SK-N-SH (cell line): ENCODE measurements around the gene UBE2D4.

Source experiments
- EZH2phosphoT487 ChIP-seq: fragments of 200-600 bp; sonication (generic); IDR thresholded peaks from 2 replicates; pipeline ENCODE4 v1.6.1; 2017; ENCODE audit warnings: low read depth, mixed run types, mild to moderate bottlenecking, antibody characterized with exemption, moderate library complexity, borderline replicate concordance
- FOXM1 ChIP-seq: IDR thresholded peaks from 2 replicates; pipeline ENCODE4 v1.4.0; 2012; ENCODE audit warnings: low read depth, mild to moderate bottlenecking
- GABPA ChIP-seq: IDR thresholded peaks from 2 replicates; pipeline ENCODE4 v1.4.0; 2012; ENCODE audit warnings: low read depth, mild to moderate bottlenecking
- JUND ChIP-seq: IDR thresholded peaks from 2 replicates; pipeline ENCODE4 v1.4.0; 2012
- POLR2AphosphoS5 ChIP-seq: IDR thresholded peaks from 2 replicates; pipeline ENCODE4 v1.6.1; 2012; ENCODE audit warnings: low read depth, low read length
- SIN3A ChIP-seq: IDR thresholded peaks from 2 replicates; pipeline ENCODE4 v1.6.1; 2012; ENCODE audit warnings: low read depth, mild to moderate bottlenecking, low read length, moderate library complexity, borderline replicate concordance
- TAF1 ChIP-seq: IDR thresholded peaks from 2 replicates; pipeline ENCODE4 v1.6.1; 2012; ENCODE audit warnings: low read depth, mild to moderate bottlenecking, low read length, moderate library complexity, borderline replicate concordance
- TEAD4 ChIP-seq: IDR thresholded peaks from 2 replicates; pipeline ENCODE4 v1.4.0; 2012; ENCODE audit warnings: mild to moderate bottlenecking, borderline replicate concordance; ENCODE audit not compliant: insufficient read depth
- YY1 ChIP-seq: IDR thresholded peaks from 2 replicates; pipeline ENCODE4 v1.4.0; 2012; ENCODE audit warnings: low read depth, mild to moderate bottlenecking
- TF ChIP-seq, protein P1 (sequence below): fragments of 200-600 bp; sonication (generic); IDR thresholded peaks from 2 replicates; pipeline ENCODE4 v1.6.1; 2017; ENCODE audit warnings: antibody characterized with exemption, mild to moderate bottlenecking, moderate library complexity
- TF ChIP-seq, protein P2 (sequence below): IDR thresholded peaks from 2 replicates; pipeline ENCODE4 v1.4.0; 2012; ENCODE audit warnings: low read depth, borderline replicate concordance
- TF ChIP-seq, protein P3 (sequence below): IDR thresholded peaks from 2 replicates; pipeline ENCODE4 v1.4.0; 2012; ENCODE audit warnings: low read depth

DNA sequence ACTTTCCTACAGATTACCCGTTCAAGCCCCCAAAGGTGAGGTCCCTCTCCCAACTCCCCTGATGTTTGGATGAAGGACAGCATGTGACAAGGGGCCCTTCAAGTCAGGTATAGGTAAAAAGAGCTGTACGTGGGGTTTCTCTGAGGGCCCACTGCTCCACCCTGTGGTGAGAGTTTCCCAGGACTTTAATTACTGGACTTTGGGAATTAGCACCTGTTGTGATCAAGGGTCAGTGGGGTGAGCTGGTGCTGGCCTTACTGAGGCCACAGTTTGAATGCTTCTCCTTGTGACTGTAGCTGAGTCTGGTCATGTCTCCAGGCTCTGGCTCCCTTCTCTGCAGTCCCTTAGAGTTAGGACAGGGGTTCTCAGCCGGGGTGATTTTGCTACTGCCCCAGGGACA is 16.8 kb downstream of the UBE2D4 start:
- TF ChIP-seq POLR2AphosphoS5 (no peak), GABPA (no peak), TEAD4 (no peak), FOXM1 (no peak), JUND (no peak), TAF1 (no peak), EZH2phosphoT487 (no peak), YY1 (no peak), SIN3A (no peak)
- TF ChIP-seq, protein P1, sequence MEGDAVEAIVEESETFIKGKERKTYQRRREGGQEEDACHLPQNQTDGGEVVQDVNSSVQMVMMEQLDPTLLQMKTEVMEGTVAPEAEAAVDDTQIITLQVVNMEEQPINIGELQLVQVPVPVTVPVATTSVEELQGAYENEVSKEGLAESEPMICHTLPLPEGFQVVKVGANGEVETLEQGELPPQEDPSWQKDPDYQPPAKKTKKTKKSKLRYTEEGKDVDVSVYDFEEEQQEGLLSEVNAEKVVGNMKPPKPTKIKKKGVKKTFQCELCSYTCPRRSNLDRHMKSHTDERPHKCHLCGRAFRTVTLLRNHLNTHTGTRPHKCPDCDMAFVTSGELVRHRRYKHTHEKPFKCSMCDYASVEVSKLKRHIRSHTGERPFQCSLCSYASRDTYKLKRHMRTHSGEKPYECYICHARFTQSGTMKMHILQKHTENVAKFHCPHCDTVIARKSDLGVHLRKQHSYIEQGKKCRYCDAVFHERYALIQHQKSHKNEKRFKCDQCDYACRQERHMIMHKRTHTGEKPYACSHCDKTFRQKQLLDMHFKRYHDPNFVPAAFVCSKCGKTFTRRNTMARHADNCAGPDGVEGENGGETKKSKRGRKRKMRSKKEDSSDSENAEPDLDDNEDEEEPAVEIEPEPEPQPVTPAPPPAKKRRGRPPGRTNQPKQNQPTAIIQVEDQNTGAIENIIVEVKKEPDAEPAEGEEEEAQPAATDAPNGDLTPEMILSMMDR: peak; percentile 21; the same call in 1 of the 2 replicates
- TF ChIP-seq, protein P2, sequence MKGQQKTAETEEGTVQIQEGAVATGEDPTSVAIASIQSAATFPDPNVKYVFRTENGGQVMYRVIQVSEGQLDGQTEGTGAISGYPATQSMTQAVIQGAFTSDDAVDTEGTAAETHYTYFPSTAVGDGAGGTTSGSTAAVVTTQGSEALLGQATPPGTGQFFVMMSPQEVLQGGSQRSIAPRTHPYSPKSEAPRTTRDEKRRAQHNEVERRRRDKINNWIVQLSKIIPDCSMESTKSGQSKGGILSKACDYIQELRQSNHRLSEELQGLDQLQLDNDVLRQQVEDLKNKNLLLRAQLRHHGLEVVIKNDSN: no peak
- TF ChIP-seq, protein P3, sequence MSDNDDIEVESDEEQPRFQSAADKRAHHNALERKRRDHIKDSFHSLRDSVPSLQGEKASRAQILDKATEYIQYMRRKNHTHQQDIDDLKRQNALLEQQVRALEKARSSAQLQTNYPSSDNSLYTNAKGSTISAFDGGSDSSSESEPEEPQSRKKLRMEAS: no peak
